SU-DHL-6 (cell line): Measurements from ENCODE around the gene AURKB.

Experiments used
- CTCF ChIP-seq: fragments of 200-600 bp; sonication (generic); IDR thresholded peaks from one replicate; pipeline ENCODE4 v1.5.1; 2017; ENCODE audit warnings: antibody characterized with exemption, mild to moderate bottlenecking, low read length, moderate library complexity; ENCODE audit not compliant: insufficient read depth, poor library complexity, severe bottlenecking
- EZH2phosphoT487 ChIP-seq: fragments of 200-600 bp; sonication (generic), shearing (Covaris generic); conservative IDR thresholded peaks from 2 replicates; pipeline ENCODE4 v1.6.1; 2018; ENCODE audit warnings: mild to moderate bottlenecking, antibody characterized with exemption, low read length, moderate library complexity, mixed read lengths

- TF ChIP-seq CTCF (no peak), EZH2phosphoT487 (no peak)
Measured at GRCh38 chr17:8166731-8167130, 43.6 kb downstream of the AURKB start.
